NOMO-1 (cell line): ENCODE measurements around the gene PALD1.
"Not testable (repeated sequence)": the region's sequence is repeated elsewhere in the genome, so short reads cannot be mapped to it uniquely, and the experiment has no call there.

Experiments used
- DNase-seq, 2 experiments: peaks; one replicate each; lab custom pipeline; 2025; ENCODE audit not compliant: unreplicated experiment in 2 of 2; lab: John Stamatoyannopoulos, UW

Gene PALD1

DNA sequence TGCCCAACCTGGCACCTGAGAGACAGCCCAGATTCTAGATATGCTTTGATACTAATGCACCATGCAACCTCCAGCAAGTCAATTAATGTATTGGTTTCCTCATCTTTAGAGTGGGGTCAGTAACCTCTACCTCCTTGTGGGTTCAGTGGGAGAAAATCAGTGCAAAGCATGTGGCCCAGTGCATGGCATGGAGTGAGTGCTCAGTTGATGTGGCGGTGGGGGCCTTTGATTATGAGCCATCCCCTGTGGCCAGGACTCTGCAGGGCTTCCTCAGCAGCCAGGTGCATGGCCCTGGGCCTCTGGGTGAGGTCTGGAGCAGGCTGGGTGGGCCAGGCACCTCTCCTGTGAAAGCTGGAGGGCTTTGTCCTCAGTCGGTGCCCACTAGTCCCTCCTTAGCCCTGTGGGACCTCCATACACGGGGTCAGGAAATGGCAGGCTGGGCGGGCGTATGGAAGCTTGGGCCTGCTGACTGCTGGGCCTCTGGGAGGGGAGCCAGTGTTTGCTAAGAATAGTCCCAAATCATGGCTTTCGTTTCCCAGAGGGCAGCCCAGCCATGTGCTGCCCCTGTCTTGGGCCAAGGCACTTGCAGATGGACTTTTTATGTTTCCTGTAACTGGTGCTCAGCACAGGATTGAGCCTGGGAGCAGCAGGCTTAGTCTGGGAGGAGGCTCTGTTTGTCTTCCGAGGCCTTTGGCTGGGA is 3.4 kb downstream of the PALD1 start:
- no peak for DNase-seq

GRCh38 chr10:70482982-70483760 is 4.6 kb downstream of the PALD1 start:
- no peak for DNase-seq

GRCh38 chr10:70483872-70484271 is 5.3 kb downstream of the PALD1 start:
- DNase-seq: not testable (repeated sequence)

- no peak for DNase-seq
Measured at GRCh38 chr10:70487824-70488223, 9.3 kb downstream of the PALD1 start.

DNA sequence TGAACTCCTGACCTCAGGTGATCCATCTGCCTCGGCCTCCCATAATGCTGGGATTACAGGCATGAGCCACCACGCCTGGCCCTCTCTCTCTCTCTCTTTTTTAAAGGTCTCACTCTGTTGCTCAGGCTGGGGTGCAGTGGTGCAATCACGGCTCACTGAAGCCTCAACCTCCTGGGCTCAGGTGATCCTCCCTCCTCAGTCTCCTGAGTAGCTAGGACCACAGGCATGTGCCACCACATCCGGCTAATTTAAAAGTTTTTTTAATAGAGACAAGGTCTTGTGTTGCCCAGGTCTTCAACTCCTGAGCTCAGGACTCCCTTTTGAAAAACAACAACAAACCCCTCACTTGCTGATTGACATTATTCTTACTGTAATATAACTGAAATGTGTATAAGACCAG is 11.6 kb downstream of the PALD1 start:
- DNase-seq: no peak

DNA sequence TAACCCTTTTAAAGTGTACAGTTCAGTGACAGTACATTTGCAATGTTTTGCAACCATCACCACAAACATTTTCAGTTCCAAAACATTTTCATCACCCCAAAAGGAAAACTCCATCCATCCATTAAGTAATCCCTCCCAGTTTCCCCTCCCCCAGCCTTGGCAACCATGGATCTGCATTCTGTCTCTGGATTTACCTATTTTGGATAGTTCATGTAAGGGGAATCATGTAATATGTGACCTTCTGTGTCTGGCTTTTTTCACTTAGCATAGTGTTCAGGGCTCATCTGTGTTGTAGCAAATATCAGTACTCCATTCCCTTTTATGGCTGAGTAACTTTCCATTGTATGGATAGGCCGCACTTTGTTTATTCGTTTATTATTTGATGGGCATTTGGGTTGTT is 13.0 kb downstream of the PALD1 start:
- DNase-seq: no peak

- DNase-seq: peak; percentile 84 to 92
Measured at GRCh38 chr10:70492786-70493659, 14.5 kb downstream of the PALD1 start.

- peak; percentile 23 to 42 for DNase-seq
Measured at GRCh38 chr10:70493660-70494234, 15.2 kb downstream of the PALD1 start.

DNA sequence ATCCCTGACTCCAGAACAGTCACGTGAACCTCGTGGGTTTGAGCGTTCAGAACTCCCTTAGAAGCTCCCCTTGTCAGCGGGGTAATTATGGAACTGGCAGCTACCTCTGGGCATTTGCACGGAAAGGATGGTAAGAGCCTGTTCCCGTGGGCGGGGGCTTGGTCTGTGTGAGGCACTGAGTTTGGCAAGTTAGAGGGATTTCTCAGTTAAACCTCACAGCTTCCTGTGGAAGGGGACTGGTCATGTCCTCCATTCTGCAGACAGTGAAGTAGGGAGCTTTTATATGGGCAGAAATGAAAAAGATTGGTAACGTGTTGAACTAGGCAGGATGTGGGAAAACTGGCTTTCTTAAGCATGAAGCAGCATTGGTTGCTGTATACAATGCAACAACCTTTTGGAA is 16.0 kb downstream of the PALD1 start:
- DNase-seq: peak in 1 of 2 experiments; percentile 40

DNA sequence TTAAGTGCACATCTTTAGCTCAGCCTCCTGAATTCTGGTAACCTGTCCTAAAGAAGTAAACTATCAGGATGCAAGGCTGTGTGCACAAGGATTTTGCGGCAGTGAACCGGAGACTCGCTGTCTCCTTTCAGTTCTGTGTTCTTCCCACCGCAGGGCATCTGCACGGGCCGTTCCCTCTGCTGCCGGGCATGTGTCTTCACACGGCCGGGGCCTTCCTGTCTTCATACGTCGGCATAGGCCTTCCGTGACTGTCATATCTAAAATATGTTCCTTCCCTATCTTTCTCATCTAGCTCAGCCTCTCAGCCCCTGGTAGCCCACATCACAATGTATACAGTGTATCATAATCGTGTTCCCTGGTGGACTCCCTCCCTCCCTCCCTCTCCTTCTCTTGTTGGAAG is 16.4 kb downstream of the PALD1 start:
- DNase-seq: peak; percentile 46 to 75

- no peak for DNase-seq
Measured at GRCh38 chr10:70495691-70496261, 17.2 kb downstream of the PALD1 start.

- DNase-seq: no peak
Measured at GRCh38 chr10:70496341-70497119, 18.0 kb downstream of the PALD1 start.

DNA sequence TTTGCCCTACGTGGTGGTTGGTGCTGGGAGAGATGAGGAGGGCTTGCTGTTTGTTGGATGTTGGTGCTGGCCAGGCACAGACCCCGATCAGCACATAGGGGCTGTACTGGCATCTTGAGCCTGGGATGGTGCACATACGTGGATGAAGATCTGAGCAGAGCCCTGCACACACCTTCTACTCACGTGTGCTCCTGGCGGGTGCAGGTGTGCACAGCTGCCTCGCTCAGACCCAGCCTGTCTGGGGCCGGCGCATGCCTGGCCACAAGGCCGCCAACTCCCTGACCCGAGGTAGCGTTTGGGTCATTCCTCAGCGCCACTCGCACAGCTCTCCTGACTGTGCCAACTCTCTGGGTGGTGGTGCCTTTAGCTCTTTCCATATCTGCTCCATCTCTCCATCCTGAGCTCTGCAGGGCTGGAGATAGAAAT is 18.6 kb downstream of the PALD1 start:
- DNase-seq: no peak

- no peak for DNase-seq
Measured at GRCh38 chr10:70498970-70499835, 20.6 kb downstream of the PALD1 start.

- DNase-seq: no peak
Measured at GRCh38 chr10:70499836-70500167, 21.2 kb downstream of the PALD1 start.

DNA sequence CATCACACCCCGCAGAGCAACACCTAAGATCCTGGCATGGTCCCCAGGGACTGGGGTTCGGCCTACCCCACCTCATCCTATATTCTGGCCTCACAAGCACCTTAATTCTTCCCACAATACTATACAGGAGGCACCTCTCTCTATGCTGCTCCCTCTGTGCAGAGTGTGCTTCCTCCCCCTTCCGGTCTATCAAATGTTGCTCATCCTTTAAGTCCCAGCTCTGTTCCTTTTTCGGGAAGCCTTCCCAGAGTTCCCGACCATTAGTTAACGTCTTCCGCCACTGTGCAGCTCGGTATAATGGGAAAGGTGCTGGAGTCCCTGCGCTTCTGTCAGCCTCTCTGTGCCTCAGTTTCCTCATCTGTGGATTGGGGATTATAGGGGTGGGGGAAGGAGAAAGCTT is 21.8 kb downstream of the PALD1 start:
- no peak for DNase-seq

- no peak for DNase-seq
Measured at GRCh38 chr10:70500812-70501301, 22.3 kb downstream of the PALD1 start.

GRCh38 chr10:70502406-70502805 is 23.8 kb downstream of the PALD1 start:
- DNase-seq: no peak

- no peak for DNase-seq
Measured at GRCh38 chr10:70503776-70504175, 25.2 kb downstream of the PALD1 start.
